Measurements from ENCODE around the gene CACNA1E. TPM values are rescaled to one million over a fixed set of nuclear protein-coding genes. Genes with fewer than 3 reads are reported as not detected.

The CACNA1E gene
- total RNA-seq, 1 donor from 2014 or later = 0.31 TPM

- Mint-ChIP-seq H3K36me3 (ENCODE audit: low read depth, unreplicated experiment) (no peaks in the 10 kb centered on the region), H3K4me3 (ENCODE audit: unreplicated experiment) (no peak overlapping the region), H3K9me3 (ENCODE audit: unreplicated experiment) (no peaks in the 10 kb centered on the region), H3K27me3 (ENCODE audit: unreplicated experiment) (peaks cover 12% of the 10 kb centered on the region), H3K4me1 (ENCODE audit: unreplicated experiment) (peaks cover 11% of the 10 kb centered on the region), H3K27ac (ENCODE audit: unreplicated experiment) (no peak overlapping the region)
- TF ChIP-seq, protein P1, sequence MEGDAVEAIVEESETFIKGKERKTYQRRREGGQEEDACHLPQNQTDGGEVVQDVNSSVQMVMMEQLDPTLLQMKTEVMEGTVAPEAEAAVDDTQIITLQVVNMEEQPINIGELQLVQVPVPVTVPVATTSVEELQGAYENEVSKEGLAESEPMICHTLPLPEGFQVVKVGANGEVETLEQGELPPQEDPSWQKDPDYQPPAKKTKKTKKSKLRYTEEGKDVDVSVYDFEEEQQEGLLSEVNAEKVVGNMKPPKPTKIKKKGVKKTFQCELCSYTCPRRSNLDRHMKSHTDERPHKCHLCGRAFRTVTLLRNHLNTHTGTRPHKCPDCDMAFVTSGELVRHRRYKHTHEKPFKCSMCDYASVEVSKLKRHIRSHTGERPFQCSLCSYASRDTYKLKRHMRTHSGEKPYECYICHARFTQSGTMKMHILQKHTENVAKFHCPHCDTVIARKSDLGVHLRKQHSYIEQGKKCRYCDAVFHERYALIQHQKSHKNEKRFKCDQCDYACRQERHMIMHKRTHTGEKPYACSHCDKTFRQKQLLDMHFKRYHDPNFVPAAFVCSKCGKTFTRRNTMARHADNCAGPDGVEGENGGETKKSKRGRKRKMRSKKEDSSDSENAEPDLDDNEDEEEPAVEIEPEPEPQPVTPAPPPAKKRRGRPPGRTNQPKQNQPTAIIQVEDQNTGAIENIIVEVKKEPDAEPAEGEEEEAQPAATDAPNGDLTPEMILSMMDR (IDR thresholded peaks at IDR 0.05; ENCODE audit: unreplicated experiment) = no peak
- no peak for DNase-seq (ENCODE audit: low spot score)
These were observed 294.0 kb downstream of the CACNA1E start for GRCh38 chr1:181777286-181777685.

GRCh38 chr1:181777812-181778211 lies 294.5 kb downstream of the CACNA1E start:
- Mint-ChIP-seq H3K27me3 (ENCODE audit: unreplicated experiment) (peaks cover 12% of the 10 kb centered on the region), H3K36me3 (ENCODE audit: low read depth, unreplicated experiment) (no peaks in the 10 kb centered on the region), H3K27ac (ENCODE audit: unreplicated experiment) (no peak overlapping the region), H3K9me3 (ENCODE audit: unreplicated experiment) (no peaks in the 10 kb centered on the region), H3K4me1 (ENCODE audit: unreplicated experiment) (peaks cover 11% of the 10 kb centered on the region), H3K4me3 (ENCODE audit: unreplicated experiment) (no peak overlapping the region)
- TF ChIP-seq, protein P1 (IDR thresholded peaks at IDR 0.05; ENCODE audit: unreplicated experiment) = no peak
- DNase-seq (ENCODE audit: low spot score) = no peak

DNA sequence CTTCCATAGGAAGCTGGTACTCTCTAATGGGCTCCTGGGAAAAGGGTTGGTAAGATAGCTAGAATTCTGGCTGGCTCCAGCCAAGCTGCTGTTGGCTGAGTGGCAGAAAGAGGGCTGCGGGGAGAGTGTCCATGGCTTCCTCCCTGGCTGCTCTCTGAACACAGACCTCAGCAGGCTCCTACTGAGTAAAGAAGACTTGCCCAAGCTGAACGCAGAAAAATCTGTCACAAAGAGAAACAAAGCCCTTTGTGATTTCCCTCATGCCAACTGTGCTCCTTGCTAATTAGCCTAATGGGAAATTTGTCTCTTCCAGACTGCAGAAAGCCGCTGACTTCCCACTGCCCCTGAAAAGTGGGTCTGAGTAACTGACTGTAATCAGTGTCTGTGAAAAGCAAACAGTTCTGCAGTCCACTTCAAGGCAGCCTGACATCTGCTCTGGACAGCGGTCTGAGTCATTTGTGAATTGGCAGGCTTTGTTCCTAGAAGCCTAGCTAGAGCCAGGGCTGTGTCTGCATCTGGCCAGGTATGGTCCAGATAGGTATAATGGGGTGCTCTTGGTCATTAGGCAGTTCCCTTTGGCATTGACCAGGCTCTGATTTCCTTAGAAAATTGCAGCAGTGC lies 295.4 kb downstream of the CACNA1E start:
- H3K36me3 Mint-ChIP-seq (ENCODE audit: low read depth, unreplicated experiment) = no peaks in the 10 kb centered on the region
- TF ChIP-seq, protein P1 (IDR thresholded peaks at IDR 0.05; ENCODE audit: unreplicated experiment) = no peak
- H3K27me3 Mint-ChIP-seq (ENCODE audit: unreplicated experiment) = peaks cover 12% of the 10 kb centered on the region
- no peak for DNase-seq (ENCODE audit: low spot score)
- H3K27ac Mint-ChIP-seq (ENCODE audit: unreplicated experiment) = no peak overlapping the region
- H3K4me3 Mint-ChIP-seq (ENCODE audit: unreplicated experiment) = no peak overlapping the region
- H3K9me3 Mint-ChIP-seq (ENCODE audit: unreplicated experiment) = no peaks in the 10 kb centered on the region
- peaks cover 21% of the 10 kb centered on the region for H3K4me1 Mint-ChIP-seq (ENCODE audit: unreplicated experiment)

GRCh38 chr1:181779343-181779742 lies 296.0 kb downstream of the CACNA1E start:
- TF ChIP-seq, protein P1 (IDR thresholded peaks at IDR 0.05; ENCODE audit: unreplicated experiment) = no peak
- H3K27ac Mint-ChIP-seq (ENCODE audit: unreplicated experiment) = no peak overlapping the region
- no peaks in the 10 kb centered on the region for H3K36me3 Mint-ChIP-seq (ENCODE audit: low read depth, unreplicated experiment)
- H3K4me3 Mint-ChIP-seq (ENCODE audit: unreplicated experiment) = no peak overlapping the region
- no peak for DNase-seq (ENCODE audit: low spot score)
- no peaks in the 10 kb centered on the region for H3K9me3 Mint-ChIP-seq (ENCODE audit: unreplicated experiment)
- H3K27me3 Mint-ChIP-seq (ENCODE audit: unreplicated experiment) = peaks cover 12% of the 10 kb centered on the region
- peaks cover 26% of the 10 kb centered on the region for H3K4me1 Mint-ChIP-seq (ENCODE audit: unreplicated experiment)

- Mint-ChIP-seq H3K4me1 (ENCODE audit: unreplicated experiment) (peaks cover 37% of the 10 kb centered on the region), H3K9me3 (ENCODE audit: unreplicated experiment) (peaks cover 5% of the 10 kb centered on the region), H3K27ac (ENCODE audit: unreplicated experiment) (no peak overlapping the region), H3K27me3 (ENCODE audit: unreplicated experiment) (peaks cover 10% of the 10 kb centered on the region), H3K36me3 (ENCODE audit: low read depth, unreplicated experiment) (no peaks in the 10 kb centered on the region), H3K4me3 (ENCODE audit: unreplicated experiment) (no peak overlapping the region)
- TF ChIP-seq, protein P1 (IDR thresholded peaks at IDR 0.05; ENCODE audit: unreplicated experiment) = no peak
- no peak for DNase-seq (ENCODE audit: low spot score)
These were observed 299.9 kb downstream of the CACNA1E start for GRCh38 chr1:181783208-181783607.
